ENCODE measurements around the gene DAP. TPM values are rescaled to one million over a fixed set of nuclear protein-coding genes. Genes with fewer than 3 reads are reported as not detected.
"Not testable (repeated sequence)": the region's sequence is repeated elsewhere in the genome, so short reads cannot be mapped to it uniquely, and the experiment has no call there.

Gene DAP
- 11.0 and 17.9 TPM in 2 replicates for total RNA-seq
- polyA plus RNA-seq (2012) = 340 TPM

- peak; percentile 84 for DNase-seq (ENCODE audit: low read depth)
These were observed at the start of gene DAP for GRCh38 chr5:10761185-10761932. Gene DAP, minus strand, starts transcription at chr5:10761234. Its CDS starts 166 bp downstream, at chr5:10761068.

- DNase-seq (ENCODE audit: low read depth) = no peak
These were observed 47.6 kb upstream of the DAP start for GRCh38 chr5:10808347-10809226.

- DNase-seq (ENCODE audit: low read depth) = peak; percentile 26
These were observed 41.1 kb upstream of the DAP start for GRCh38 chr5:10801931-10802666.

GRCh38 chr5:10800852-10801251, 39.8 kb upstream of the DAP start:
- DNase-seq (ENCODE audit: low read depth) = no peak

GRCh38 chr5:10797261-10797660, 36.2 kb upstream of the DAP start:
- no peak for DNase-seq (ENCODE audit: low read depth)

- DNase-seq (ENCODE audit: low read depth) = no peak
These were observed 32.8 kb upstream of the DAP start for GRCh38 chr5:10793785-10794184.

- DNase-seq (ENCODE audit: low read depth) = no peak
These were observed 31.3 kb upstream of the DAP start for GRCh38 chr5:10792336-10792735.

- DNase-seq (ENCODE audit: low read depth) = peak; percentile 33
These were observed 28.7 kb upstream of the DAP start for GRCh38 chr5:10789726-10790125.

- DNase-seq (ENCODE audit: low read depth) = peak; percentile 62
These were observed 28.0 kb upstream of the DAP start for GRCh38 chr5:10789021-10789420.

- no peak for DNase-seq (ENCODE audit: low read depth)
These were observed 27.3 kb upstream of the DAP start for GRCh38 chr5:10788358-10788757.

GRCh38 chr5:10786835-10787234, 25.8 kb upstream of the DAP start:
- no peak for DNase-seq (ENCODE audit: low read depth)

GRCh38 chr5:10780208-10780607, 19.2 kb upstream of the DAP start:
- not testable (repeated sequence) for DNase-seq (ENCODE audit: low read depth)

GRCh38 chr5:10779592-10779991, 18.6 kb upstream of the DAP start:
- DNase-seq (ENCODE audit: low read depth) = no peak

GRCh38 chr5:10778179-10778910, 17.3 kb upstream of the DAP start:
- DNase-seq (ENCODE audit: low read depth) = no peak

GRCh38 chr5:10775646-10776045, 14.6 kb upstream of the DAP start:
- no peak for DNase-seq (ENCODE audit: low read depth)

GRCh38 chr5:10772901-10773585, 12.0 kb upstream of the DAP start:
- DNase-seq (ENCODE audit: low read depth) = no peak

GRCh38 chr5:10768328-10768899, 7.4 kb upstream of the DAP start:
- no peak for DNase-seq (ENCODE audit: low read depth)

- no peak for DNase-seq (ENCODE audit: low read depth)
These were observed 1.9 kb upstream of the DAP start for GRCh38 chr5:10762776-10763500.

All from myocyte (in vitro differentiated cells).